GM12864 (cell line): ENCODE results near the gene CNIH4.

ENCODE experiments used
- DNase-seq: peaks from one replicate; pipeline ENCODE4 v3.0.0-alpha.2; 2011; ENCODE audit warnings: low read depth
- H3K4me3 ChIP-seq: 2 replicates; pipeline ENCODE4 v1.5.1; 2011; ENCODE audit warnings: mild to moderate bottlenecking, low read depth, low read length, control low read depth
- TF ChIP-seq, protein P1 (sequence below): IDR thresholded peaks from 2 replicates; pipeline ENCODE4 v1.5.1; 2011; ENCODE audit warnings: low read depth, mild to moderate bottlenecking, moderate library complexity, low read length, control low read depth, inconsistent platforms; ENCODE audit errors: missing control alignments

Gene CNIH4

GRCh38 chr1:224353975-224354925, 2.4 kb upstream of the CNIH4 start:
- DNase-seq, result no peak
- TF ChIP-seq, protein P1, sequence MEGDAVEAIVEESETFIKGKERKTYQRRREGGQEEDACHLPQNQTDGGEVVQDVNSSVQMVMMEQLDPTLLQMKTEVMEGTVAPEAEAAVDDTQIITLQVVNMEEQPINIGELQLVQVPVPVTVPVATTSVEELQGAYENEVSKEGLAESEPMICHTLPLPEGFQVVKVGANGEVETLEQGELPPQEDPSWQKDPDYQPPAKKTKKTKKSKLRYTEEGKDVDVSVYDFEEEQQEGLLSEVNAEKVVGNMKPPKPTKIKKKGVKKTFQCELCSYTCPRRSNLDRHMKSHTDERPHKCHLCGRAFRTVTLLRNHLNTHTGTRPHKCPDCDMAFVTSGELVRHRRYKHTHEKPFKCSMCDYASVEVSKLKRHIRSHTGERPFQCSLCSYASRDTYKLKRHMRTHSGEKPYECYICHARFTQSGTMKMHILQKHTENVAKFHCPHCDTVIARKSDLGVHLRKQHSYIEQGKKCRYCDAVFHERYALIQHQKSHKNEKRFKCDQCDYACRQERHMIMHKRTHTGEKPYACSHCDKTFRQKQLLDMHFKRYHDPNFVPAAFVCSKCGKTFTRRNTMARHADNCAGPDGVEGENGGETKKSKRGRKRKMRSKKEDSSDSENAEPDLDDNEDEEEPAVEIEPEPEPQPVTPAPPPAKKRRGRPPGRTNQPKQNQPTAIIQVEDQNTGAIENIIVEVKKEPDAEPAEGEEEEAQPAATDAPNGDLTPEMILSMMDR, result no peak
- no peak overlapping the region for H3K4me3 ChIP-seq

DNA sequence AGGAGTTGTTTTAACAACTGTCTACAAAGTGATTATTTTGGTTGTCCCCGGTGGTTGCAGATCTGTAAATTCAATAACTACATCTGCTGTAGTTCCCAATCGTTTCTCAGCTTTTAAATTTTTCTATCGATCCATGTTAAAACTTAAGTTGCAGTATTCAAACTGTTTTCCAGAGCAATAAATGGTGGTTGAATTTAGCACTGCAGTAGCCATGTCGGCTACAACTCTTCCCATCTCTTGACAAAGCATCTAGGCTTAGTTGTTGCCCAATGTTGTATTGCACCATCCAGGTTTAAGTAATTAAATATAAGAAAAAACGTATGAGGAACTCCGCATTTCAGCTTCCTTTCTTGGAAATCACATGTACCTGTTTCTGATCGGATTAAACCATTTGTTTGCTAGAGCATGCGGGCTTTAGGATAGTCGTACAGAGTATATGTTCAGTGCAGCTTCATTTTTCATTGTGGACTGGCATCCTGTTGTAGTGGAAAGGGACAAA, 996 bp downstream of the CNIH4 start:
- H3K4me3 ChIP-seq, result peak overlapping the region; percentile 86
- TF ChIP-seq, protein P1, result no peak
- DNase-seq, result no peak

DNA sequence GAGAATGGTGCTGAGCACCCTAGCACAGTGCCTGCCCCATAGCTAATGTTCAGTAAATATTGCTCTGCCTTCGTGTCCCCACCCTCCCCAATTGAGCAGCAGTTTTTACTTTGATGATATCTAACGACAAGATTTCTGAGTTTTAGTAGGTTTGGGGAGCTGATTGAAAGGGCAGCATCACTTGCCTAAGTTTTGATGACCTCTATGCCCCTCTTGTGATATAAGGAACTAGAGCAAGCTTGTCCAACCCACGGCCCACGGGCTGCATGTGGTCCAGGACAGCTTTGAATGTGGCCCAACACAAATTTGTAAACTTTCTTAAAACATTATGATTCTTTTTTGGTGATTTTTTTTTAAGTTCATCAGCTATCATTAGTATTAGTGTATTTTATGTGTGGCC, 1.6 kb downstream of the CNIH4 start:
- H3K4me3 ChIP-seq, result no peak overlapping the region
- TF ChIP-seq, protein P1, result no peak
- no peak for DNase-seq

DNA sequence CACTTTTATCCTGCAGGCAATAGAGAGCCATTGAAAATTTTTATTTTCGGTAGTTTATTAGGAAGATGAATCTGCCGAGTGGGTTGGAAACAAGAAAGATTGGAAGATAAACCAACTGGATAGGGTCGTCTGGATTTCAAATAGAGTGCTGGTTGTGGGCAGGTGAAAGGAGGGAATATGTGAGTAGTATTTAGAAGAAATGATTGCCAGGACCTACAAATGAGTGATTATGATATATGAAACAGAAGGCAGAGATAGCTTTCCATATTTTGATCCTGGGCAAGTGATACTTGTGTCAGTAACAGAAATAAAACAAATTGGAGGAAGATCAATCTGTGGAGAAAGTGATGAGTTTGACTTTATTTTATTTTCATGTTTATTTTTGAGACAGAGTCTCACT, 2.5 kb downstream of the CNIH4 start:
- TF ChIP-seq, protein P1, result no peak
- no peak for DNase-seq
- H3K4me3 ChIP-seq, result no peak overlapping the region

GRCh38 chr1:224368409-224368808, 11.7 kb downstream of the CNIH4 start:
- no peak overlapping the region for H3K4me3 ChIP-seq
- TF ChIP-seq, protein P1, result no peak
- DNase-seq, result peak; percentile 18

- H3K4me3 ChIP-seq, result no peak overlapping the region
These were observed 16.4 kb downstream of the CNIH4 start for GRCh38 chr1:224373008-224373590.

More at GRCh38 chr1:224373008-224373590, 16.4 kb downstream of the CNIH4 start:
- no peak for DNase-seq
- TF ChIP-seq, protein P1, result no peak
